Gastroesophageal sphincter (tissue), 4 donors: ENCODE measurements around the gene PXN. TPM values are rescaled to one million over a fixed set of nuclear protein-coding genes. Genes with fewer than 3 reads are reported as not detected.

ENCODE experiments used
- ATAC-seq: fragments of 150-250 bp; one replicate; pipeline ENCODE4 v1.9.1; 2016; ENCODE audit warnings: mild to moderate bottlenecking, moderate library complexity
- H3K27ac ChIP-seq, 4 donors: fragments of 200-600 bp; sonication (generic) in 3 of 4; 1 replicate in 3 of 4; 2 replicates in 1 of 4; pipeline ENCODE4 v1.5.1; 2016 to 2019
- H3K27me3 ChIP-seq: fragments of 200-600 bp; sonication (generic); one replicate; pipeline ENCODE4 v1.5.1; 2019
- H3K36me3 ChIP-seq, 2 donors: fragments of 200-600 bp; sonication (generic); one replicate each; pipeline ENCODE4 v1.5.1; 2019; ENCODE audit warnings: control low read depth in 1 of 2
- H3K4me1 ChIP-seq, 3 donors: fragments of 200-600 bp; sonication (generic); 1 replicate in 2 of 3; 2 replicates in 1 of 3; pipeline ENCODE4 v1.5.1; 2016 to 2019; ENCODE audit warnings: control low read depth in 2 of 3
- H3K4me3 ChIP-seq, 2 donors: fragments of 200-600 bp; sonication (generic); one replicate each; pipeline ENCODE4 v1.5.1; 2019; ENCODE audit warnings: mild to moderate bottlenecking in 1 of 2, moderate library complexity in 1 of 2
- H3K9me3 ChIP-seq, 3 donors: fragments of 200-600 bp; sonication (generic); one replicate each; pipeline ENCODE4 v1.5.1; 2017 to 2019; ENCODE audit warnings: control low read depth in 2 of 3
- EP300 ChIP-seq: sonication (generic); formaldehyde crosslinking; IDR thresholded peaks from one replicate; pipeline ENCODE4 v1.6.1; 2017; ENCODE audit warnings: antibody characterized with exemption, mild to moderate bottlenecking
- POLR2A ChIP-seq, 2 donors: fragments of 450-650 bp; IDR thresholded peaks; one replicate each; pipeline ENCODE4 v1.6.1; 2017; ENCODE audit warnings: antibody characterized with exemption in 2 of 2, mild to moderate bottlenecking in 2 of 2, moderate library complexity in 1 of 2
- POLR2AphosphoS5 ChIP-seq: sonication (generic); formaldehyde crosslinking; IDR thresholded peaks from one replicate; pipeline ENCODE4 v1.6.1; 2017; ENCODE audit warnings: antibody characterized with exemption
- WGBS, 2 donors: methylation state at CpG; one replicate each; pipeline ENCODE4 v1.1.5; 2018; ENCODE audit warnings: low coverage in 1 of 2; 5-methylcytosine and 5-hydroxymethylcytosine counted together
- total RNA-seq, 4 donors: library from RNA; depleted of rRNA; stranded (reverse); fragments of >200 nt; gene quantifications; one replicate each; pipeline ENCODE4 v1.1.0, GENCODE V29; 2016
- TF ChIP-seq, protein P1 (sequence below), 4 experiments: fragments of 200-600 bp in 2 of 4; fragments of 450-650 bp in 2 of 4; sonication (generic) in 1 of 4; IDR thresholded peaks; one replicate each; pipeline ENCODE4 v1.5.1; 2017 to 2019; ENCODE audit warnings: antibody characterized with exemption in 4 of 4, mild to moderate bottlenecking in 2 of 4, moderate library complexity in 2 of 4

The PXN gene
- total RNA-seq, 4 donors from 2014 or later = 43.2 to 80.4 (median 59.4) TPM

DNA sequence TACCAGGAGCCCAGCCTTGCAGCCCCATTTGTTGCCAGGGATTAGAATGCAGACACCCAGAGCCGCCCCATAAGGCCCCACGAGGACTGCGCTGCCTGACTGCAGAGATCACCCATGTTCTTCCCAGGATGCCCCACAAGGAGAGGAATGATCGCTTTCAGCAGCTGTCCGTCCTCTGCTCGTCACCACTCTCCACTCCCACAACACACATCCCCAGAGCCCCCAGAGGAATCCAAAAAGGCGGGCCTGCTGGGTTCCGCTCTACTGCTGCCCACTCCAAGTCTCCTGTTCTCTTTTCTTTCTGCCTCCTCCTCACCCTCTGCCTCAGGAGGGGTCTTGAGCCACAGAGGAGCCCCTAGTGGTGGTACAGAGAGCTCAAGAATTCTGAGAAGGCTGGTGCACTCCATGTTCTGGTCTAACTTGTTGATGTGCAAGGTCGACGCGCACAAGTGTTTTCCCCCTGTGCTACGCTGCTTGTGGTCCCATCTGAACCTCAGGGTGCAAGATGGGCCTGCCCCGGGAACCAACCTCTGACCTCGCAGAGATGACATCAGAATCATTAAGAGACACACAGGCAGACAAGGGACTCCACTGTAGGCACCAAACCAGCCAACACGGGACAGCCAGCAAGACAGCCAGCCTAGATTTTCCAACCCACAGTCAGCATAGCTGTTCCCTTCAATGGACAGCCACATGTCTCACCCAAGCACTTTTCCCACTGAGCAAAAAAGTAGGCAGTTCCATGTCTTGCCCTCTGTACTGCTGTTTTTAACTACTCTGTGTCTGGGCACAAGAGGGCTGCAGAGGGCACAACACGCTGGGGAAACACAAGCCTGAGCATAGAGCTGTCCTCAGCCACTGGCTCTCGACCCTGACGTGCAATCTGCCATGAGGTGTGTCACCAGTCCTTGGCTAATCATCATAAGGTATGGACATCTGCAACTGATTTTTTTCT is 29.9 kb downstream of the PXN start:
- no peak for ATAC-seq
- H3K36me3 ChIP-seq = no peaks in the 10 kb centered on the region

DNA sequence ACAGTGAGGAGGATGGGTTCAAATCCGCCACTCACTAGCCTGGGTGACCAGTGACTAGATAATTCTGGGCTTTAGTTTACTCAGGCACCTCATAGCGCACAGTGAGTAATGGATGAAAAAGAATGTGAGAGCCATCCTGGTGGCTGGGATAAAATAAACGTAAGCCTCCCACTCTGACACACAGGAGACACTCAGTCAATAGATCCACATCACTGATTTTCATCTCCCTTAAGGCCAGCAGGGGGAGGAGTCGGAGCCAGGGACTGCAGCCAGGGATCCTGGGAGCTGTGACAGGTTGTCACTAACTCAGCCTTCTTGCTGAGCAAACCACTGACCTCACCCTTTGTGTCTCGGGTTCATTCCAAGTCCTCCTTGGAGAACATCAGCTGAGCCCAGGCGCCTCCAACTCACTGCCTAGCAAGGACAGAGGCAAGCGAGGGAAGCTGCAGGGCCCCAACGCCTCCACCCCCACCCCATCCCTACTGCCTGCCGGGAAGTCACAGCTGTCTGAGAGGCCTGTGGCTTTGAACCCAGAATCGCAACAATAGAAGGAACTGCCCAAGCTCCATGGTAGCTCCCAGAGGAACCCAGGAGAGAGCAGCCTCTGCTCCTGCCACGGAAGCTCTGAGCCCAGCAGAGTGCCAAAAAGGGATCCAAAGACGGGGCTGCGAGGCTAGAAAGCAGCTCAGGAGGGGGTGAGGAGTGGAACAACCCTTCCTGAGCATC is 30.7 kb downstream of the PXN start:
- Histone ChIP-seq H3K27me3 (no peaks in the 10 kb centered on the region), H3K4me1 (peaks cover 27 to 100% (median 96%) of the 10 kb centered on the region in 3 donors), H3K36me3 (no peaks in the 10 kb centered on the region), H3K9me3 (no peaks in the 10 kb centered on the region), H3K27ac (peak overlapping the region; percentile 85 to 97 (median 89)), H3K4me3 (no peak overlapping the region)
- ATAC-seq = peak; percentile 88
- peak in 1 of 2 donors; percentile 12 for TF ChIP-seq POLR2A (IDR thresholded peaks at IDR 0.05)
- TF ChIP-seq, protein P1, sequence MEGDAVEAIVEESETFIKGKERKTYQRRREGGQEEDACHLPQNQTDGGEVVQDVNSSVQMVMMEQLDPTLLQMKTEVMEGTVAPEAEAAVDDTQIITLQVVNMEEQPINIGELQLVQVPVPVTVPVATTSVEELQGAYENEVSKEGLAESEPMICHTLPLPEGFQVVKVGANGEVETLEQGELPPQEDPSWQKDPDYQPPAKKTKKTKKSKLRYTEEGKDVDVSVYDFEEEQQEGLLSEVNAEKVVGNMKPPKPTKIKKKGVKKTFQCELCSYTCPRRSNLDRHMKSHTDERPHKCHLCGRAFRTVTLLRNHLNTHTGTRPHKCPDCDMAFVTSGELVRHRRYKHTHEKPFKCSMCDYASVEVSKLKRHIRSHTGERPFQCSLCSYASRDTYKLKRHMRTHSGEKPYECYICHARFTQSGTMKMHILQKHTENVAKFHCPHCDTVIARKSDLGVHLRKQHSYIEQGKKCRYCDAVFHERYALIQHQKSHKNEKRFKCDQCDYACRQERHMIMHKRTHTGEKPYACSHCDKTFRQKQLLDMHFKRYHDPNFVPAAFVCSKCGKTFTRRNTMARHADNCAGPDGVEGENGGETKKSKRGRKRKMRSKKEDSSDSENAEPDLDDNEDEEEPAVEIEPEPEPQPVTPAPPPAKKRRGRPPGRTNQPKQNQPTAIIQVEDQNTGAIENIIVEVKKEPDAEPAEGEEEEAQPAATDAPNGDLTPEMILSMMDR (IDR thresholded peaks at IDR 0.05) = peak in 3 of 4 experiments; percentile 31 to 76 (median 57)
- no peak for TF ChIP-seq EP300
- peak; percentile 82 for TF ChIP-seq POLR2AphosphoS5
- 19 to 44% methylated on average over 3 to 6 of the region's 13 CpGs for WGBS, 2 donors

More for the DNA sequence above, 29.9 kb downstream of the PXN start:
- 33 to 61% methylated on average over 5 to 7 of the region's 18 CpGs for WGBS, 2 donors
- Histone ChIP-seq H3K27ac (peak overlapping the region; percentile 85 to 97 (median 89)), H3K4me3 (no peak overlapping the region), H3K4me1 (peaks cover 20 to 100% (median 97%) of the 10 kb centered on the region in 3 donors), H3K9me3 (no peaks in the 10 kb centered on the region), H3K27me3 (no peaks in the 10 kb centered on the region)
- TF ChIP-seq POLR2A (IDR thresholded peaks at IDR 0.05) (no peak), POLR2AphosphoS5 (no peak), EP300 (no peak)
- TF ChIP-seq, protein P1 (IDR thresholded peaks at IDR 0.05) = no peak

GRCh38 chr12:120231316-120232011 is 34.1 kb downstream of the PXN start:
- Histone ChIP-seq H3K4me3 (no peak overlapping the region), H3K27ac (peak overlapping the region; percentile 64 to 97 (median 89)), H3K27me3 (no peaks in the 10 kb centered on the region), H3K9me3 (no peaks in the 10 kb centered on the region), H3K36me3 (peaks cover 0 to 4% of the 10 kb centered on the region in 2 donors), H3K4me1 (peaks cover 27 to 100% (median 85%) of the 10 kb centered on the region in 3 donors)
- TF ChIP-seq EP300 (no peak), POLR2AphosphoS5 (peak; percentile 69), POLR2A (IDR thresholded peaks at IDR 0.05) (no peak)
- TF ChIP-seq, protein P1 (IDR thresholded peaks at IDR 0.05) = peak in 1 of 4 experiments; percentile 26
- ATAC-seq = no peak
- 10 to 44% methylated on average over 3 of the region's 3 CpGs for WGBS, 2 donors

DNA sequence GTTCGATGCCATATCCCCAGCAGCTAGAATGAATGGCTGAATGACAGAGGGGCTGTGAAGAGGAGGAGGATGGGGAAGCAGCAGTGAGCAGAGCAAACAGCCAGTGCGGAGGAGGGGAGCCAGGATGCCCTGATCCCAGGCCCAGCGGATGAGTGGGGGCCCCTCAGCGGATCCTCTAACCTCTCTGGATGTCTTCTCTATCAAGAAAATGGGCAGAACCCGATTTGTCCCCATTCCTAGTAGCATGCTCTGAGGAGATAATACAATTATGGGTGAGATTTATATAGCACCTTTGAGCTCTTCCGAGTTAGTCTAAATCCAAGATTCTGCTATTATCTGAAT is 34.6 kb downstream of the PXN start:
- H3K36me3 ChIP-seq = peaks cover 0 to 10% of the 10 kb centered on the region in 2 donors
- no peak for TF ChIP-seq EP300
- TF ChIP-seq POLR2AphosphoS5 = no peak
- no peak for TF ChIP-seq POLR2A (IDR thresholded peaks at IDR 0.05)
- TF ChIP-seq, protein P1 (IDR thresholded peaks at IDR 0.05) = no peak
- WGBS, 2 donors = 32 to 33% methylated on average over 3 to 5 of the region's 6 CpGs
- H3K4me3 ChIP-seq = no peak overlapping the region
- no peak for ATAC-seq
- peaks cover 27 to 100% (median 85%) of the 10 kb centered on the region in 3 donors for H3K4me1 ChIP-seq
- no peaks in the 10 kb centered on the region for H3K9me3 ChIP-seq
- H3K27me3 ChIP-seq = no peaks in the 10 kb centered on the region
- peak overlapping the region; percentile 64 to 97 (median 89) for H3K27ac ChIP-seq
